K562 (cell line): ENCODE measurements around the gene DBP. TPM values are rescaled to one million over a fixed set of nuclear protein-coding genes. Genes with fewer than 3 reads are reported as not detected.

Experiments used
- BRF1 ChIP-seq: IDR thresholded peaks from 3 replicates; pipeline ENCODE4 v1.6.1; 2011; ENCODE audit warnings: borderline replicate concordance, mild to moderate bottlenecking; ENCODE audit not compliant: insufficient read length; ENCODE audit errors: extremely low read depth
- RBM15 ChIP-seq: fragments of 200-400 bp; formaldehyde crosslinking; IDR thresholded peaks from 2 replicates; pipeline ENCODE4 v1.6.1; 2018; ENCODE audit warnings: mild to moderate bottlenecking, low read length, moderate library complexity; ENCODE audit not compliant: insufficient read depth
- ZNF124 ChIP-seq: sonication (generic); formaldehyde crosslinking; IDR thresholded peaks from 2 replicates; pipeline ENCODE4 v1.8.1; 2022; ENCODE audit warnings: missing genetic modification reagents
- polyA plus RNA-seq, 8 experiments: library from polyadenylated mRNA; depleted of rRNA in 4 of 8; stranded (reverse) in 5 of 8; unstranded in 3 of 8; fragments of >200 nt; fragmentation: Nextera tagmentation in 2 of 8; fragmentation: Illumina TruSeq in 1 of 8; extraction: Ambion mirVana in 2 of 8; extraction: Trizol in 1 of 8; gene quantifications; 2 replicates each; pipeline versions ENCODE4 v1.2.1 to v1.2.3, GENCODE V29; 2011 to 2014; ENCODE audit warnings: inconsistent platforms in 1 of 8, missing spikeins in 1 of 8
- total RNA-seq, 7 experiments: library from RNA; depleted of rRNA in 6 of 7; stranded (reverse); fragments of >200 nt in 6 of 7; fragmentation: Illumina TruSeq in 2 of 7; extraction: Trizol in 2 of 7; gene quantifications; 2 replicates each; pipeline versions ENCODE4 v1.2.1 to v1.2.3, GENCODE V29; 2011 to 2021; ENCODE audit warnings: low replicate concordance in 1 of 7
- TF ChIP-seq, protein P1 (sequence below): sonication (generic); formaldehyde crosslinking; IDR thresholded peaks from 2 replicates; pipeline ENCODE4 v1.8.0; 2022; ENCODE audit warnings: mild to moderate bottlenecking, missing genetic modification reagents
- TF ChIP-seq, protein P2 (sequence below): fragments of 450-650 bp; IDR thresholded peaks from 2 replicates; pipeline ENCODE4 v1.7.0; 2016; ENCODE audit warnings: borderline replicate concordance
- TF ChIP-seq, protein P3 (sequence below): sonication (generic); formaldehyde crosslinking; IDR thresholded peaks from 2 replicates; pipeline ENCODE4 v1.8.1; 2023; ENCODE audit warnings: mild to moderate bottlenecking, missing genetic modification reagents, moderate library complexity

Gene DBP
- total and polyA plus RNA-seq, 9 of the 15 experiments (the other 6 are each of a cell fraction or from before 2014, with no cell fraction given): 0.25 to 5.5 (median 1.8) TPM

DNA sequence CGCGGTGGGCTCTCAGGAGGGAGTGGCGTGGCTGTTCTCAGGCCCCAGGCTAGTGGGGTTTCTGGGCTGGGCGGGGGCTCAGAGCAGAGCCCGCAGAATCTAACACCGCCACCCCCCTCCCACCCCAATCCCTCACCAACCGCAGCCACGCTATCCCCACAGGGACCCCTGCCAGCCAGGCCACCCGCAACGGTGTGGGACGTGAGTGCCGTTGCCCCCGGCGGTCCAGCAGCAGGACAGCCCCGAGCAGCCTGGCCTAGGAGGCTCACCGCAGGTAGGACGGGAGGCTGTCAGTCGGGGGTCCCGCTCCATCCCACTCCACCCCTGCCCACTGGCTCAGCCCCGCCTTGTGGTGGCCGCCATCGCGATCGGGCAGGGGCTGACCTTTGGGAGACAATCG lies 35.8 kb upstream of the DBP start, which contains the start of gene NTN5 (continued):
- TF ChIP-seq, protein P1, sequence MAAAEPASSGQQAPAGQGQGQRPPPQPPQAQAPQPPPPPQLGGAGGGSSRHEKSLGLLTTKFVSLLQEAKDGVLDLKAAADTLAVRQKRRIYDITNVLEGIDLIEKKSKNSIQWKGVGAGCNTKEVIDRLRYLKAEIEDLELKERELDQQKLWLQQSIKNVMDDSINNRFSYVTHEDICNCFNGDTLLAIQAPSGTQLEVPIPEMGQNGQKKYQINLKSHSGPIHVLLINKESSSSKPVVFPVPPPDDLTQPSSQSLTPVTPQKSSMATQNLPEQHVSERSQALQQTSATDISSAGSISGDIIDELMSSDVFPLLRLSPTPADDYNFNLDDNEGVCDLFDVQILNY (CRISPR knock-in tag): no peak
- TF ChIP-seq, protein P2, sequence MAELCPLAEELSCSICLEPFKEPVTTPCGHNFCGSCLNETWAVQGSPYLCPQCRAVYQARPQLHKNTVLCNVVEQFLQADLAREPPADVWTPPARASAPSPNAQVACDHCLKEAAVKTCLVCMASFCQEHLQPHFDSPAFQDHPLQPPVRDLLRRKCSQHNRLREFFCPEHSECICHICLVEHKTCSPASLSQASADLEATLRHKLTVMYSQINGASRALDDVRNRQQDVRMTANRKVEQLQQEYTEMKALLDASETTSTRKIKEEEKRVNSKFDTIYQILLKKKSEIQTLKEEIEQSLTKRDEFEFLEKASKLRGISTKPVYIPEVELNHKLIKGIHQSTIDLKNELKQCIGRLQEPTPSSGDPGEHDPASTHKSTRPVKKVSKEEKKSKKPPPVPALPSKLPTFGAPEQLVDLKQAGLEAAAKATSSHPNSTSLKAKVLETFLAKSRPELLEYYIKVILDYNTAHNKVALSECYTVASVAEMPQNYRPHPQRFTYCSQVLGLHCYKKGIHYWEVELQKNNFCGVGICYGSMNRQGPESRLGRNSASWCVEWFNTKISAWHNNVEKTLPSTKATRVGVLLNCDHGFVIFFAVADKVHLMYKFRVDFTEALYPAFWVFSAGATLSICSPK: no peak
- TF ChIP-seq RBM15 (no peak), BRF1 (no peak), ZNF124 (CRISPR knock-in tag) (no peak)
- TF ChIP-seq, protein P3, sequence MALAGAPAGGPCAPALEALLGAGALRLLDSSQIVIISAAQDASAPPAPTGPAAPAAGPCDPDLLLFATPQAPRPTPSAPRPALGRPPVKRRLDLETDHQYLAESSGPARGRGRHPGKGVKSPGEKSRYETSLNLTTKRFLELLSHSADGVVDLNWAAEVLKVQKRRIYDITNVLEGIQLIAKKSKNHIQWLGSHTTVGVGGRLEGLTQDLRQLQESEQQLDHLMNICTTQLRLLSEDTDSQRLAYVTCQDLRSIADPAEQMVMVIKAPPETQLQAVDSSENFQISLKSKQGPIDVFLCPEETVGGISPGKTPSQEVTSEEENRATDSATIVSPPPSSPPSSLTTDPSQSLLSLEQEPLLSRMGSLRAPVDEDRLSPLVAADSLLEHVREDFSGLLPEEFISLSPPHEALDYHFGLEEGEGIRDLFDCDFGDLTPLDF (CRISPR knock-in tag): no peak
